Keratinocyte (primary cell): ENCODE results near the gene COL11A2. TPM values are rescaled to one million over a fixed set of nuclear protein-coding genes. Genes with fewer than 3 reads are reported as not detected.
A peak's percentile ranks its signal among the peaks of the same experiment; 100 is the strongest.

Source experiments
- DNase-seq: peaks from one replicate; pipeline ENCODE4 v3.0.0-alpha.2; 2011; ENCODE audit warnings: low read depth, missing footprints, low spot score
- FAIRE-seq: peaks from 2 replicates; lab custom pipeline; 2011; peaks lifted over from hg19 to GRCh38; lab: Jason Lieb, UNC
- H2AFZ ChIP-seq: 2 replicates; pipeline ENCODE4 v1.6.0; 2012; ENCODE audit warnings: low read length, control low read depth, inconsistent platforms; ENCODE audit not compliant: control insufficient read depth
- H3K27ac ChIP-seq: 2 replicates; pipeline ENCODE4 v1.5.1; 2011; ENCODE audit warnings: low read length; ENCODE audit not compliant: control insufficient read depth, insufficient read depth
- H3K27me3 ChIP-seq: 3 replicates; pipeline ENCODE4 v1.6.0; 2011; ENCODE audit warnings: low read length; ENCODE audit not compliant: control insufficient read depth, insufficient read depth; ENCODE audit errors: extremely low read depth
- H3K36me3 ChIP-seq, 2 experiments: 2 replicates in 1 of 2; 3 replicates in 1 of 2; pipeline ENCODE4 v1.5.1; 2011; ENCODE audit warnings: low read length in 2 of 2, mild to moderate bottlenecking in 1 of 2; ENCODE audit not compliant: control insufficient read depth in 2 of 2, insufficient read depth in 2 of 2; ENCODE audit errors: extremely low read depth in 1 of 2
- H3K4me1 ChIP-seq: 3 replicates; pipeline ENCODE4 v1.5.1; 2011; ENCODE audit warnings: low read length; ENCODE audit not compliant: control insufficient read depth, insufficient read depth; ENCODE audit errors: extremely low read depth
- H3K4me2 ChIP-seq: 3 replicates; pipeline ENCODE4 v1.6.0; 2011; ENCODE audit warnings: low read depth, low read length; ENCODE audit not compliant: control insufficient read depth, insufficient read depth; ENCODE audit errors: extremely low read depth
- H3K4me3 ChIP-seq, 3 experiments: fragments of 200-600 bp in 1 of 3; sonication (generic) in 1 of 3; 2 replicates in 2 of 3; 3 replicates in 1 of 3; pipeline ENCODE4 v1.5.1; 2011 to 2016; ENCODE audit warnings: low read length in 3 of 3, mild to moderate bottlenecking in 3 of 3, control low read depth in 2 of 3, inconsistent platforms in 1 of 3, low read depth in 1 of 3, mixed read lengths in 1 of 3, mixed run types in 1 of 3, moderate library complexity in 1 of 3; ENCODE audit not compliant: control insufficient read depth in 2 of 3, insufficient read depth in 2 of 3; ENCODE audit errors: extremely low read depth in 1 of 3
- H3K79me2 ChIP-seq: 2 replicates; pipeline ENCODE4 v1.6.0; 2012; ENCODE audit warnings: low read length; ENCODE audit not compliant: control insufficient read depth, insufficient read depth
- H3K9ac ChIP-seq: 3 replicates; pipeline ENCODE4 v1.6.0; 2011; ENCODE audit warnings: low read length; ENCODE audit not compliant: control insufficient read depth, insufficient read depth; ENCODE audit errors: extremely low read depth
- H3K9me1 ChIP-seq: 3 replicates; pipeline ENCODE4 v1.6.0; 2011; ENCODE audit warnings: low read length; ENCODE audit not compliant: control insufficient read depth, insufficient read depth; ENCODE audit errors: extremely low read depth
- H3K9me3 ChIP-seq: 2 replicates; pipeline ENCODE4 v1.5.1; 2012; ENCODE audit warnings: low read depth, low read length; ENCODE audit not compliant: control insufficient read depth
- H4K20me1 ChIP-seq: 3 replicates; pipeline ENCODE4 v1.6.0; 2011; ENCODE audit warnings: low read length; ENCODE audit not compliant: control insufficient read depth, insufficient read depth; ENCODE audit errors: extremely low read depth
- CTCF ChIP-seq, 3 experiments: IDR thresholded peaks in 1 of 3; conservative IDR thresholded peaks in 1 of 3; optimal IDR thresholded peaks in 1 of 3; 2 replicates in 2 of 3; 3 replicates in 1 of 3; pipeline versions ENCODE3 to v1.5.1; 2011; ENCODE audit warnings: low read length in 3 of 3, mild to moderate bottlenecking in 3 of 3, moderate library complexity in 2 of 3, control low read depth in 1 of 3, inconsistent platforms in 1 of 3; ENCODE audit not compliant: insufficient read depth in 2 of 3; ENCODE audit errors: extremely low read depth in 1 of 3
- EZH2 ChIP-seq: IDR thresholded peaks from one replicate; pipeline ENCODE4 v1.6.1; 2012; ENCODE audit warnings: inconsistent platforms, mild to moderate bottlenecking, low read length, moderate library complexity
- dilution Hi-C: fragments of 300-500 bp; cut with MboI; formaldehyde crosslinking; loops from one replicate; pipeline ENCODE4 v1.7.0; 2020; ENCODE audit warnings: low sequenced_read_pairs; ENCODE audit not compliant: extremely low pct_ligation_motif_present
- polyA plus RNA-seq, 5 experiments: library from polyadenylated mRNA; depleted of rRNA in 3 of 5; stranded (reverse) in 3 of 5; stranded (forward) in 1 of 5; unstranded in 1 of 5; fragments of >200 nt; gene quantifications; 1 replicate in 1 of 5; 2 replicates in 3 of 5; 3 replicates in 1 of 5; pipeline versions ENCODE4 v1.2.1 to v1.2.3, GENCODE V29; 2011 to 2012; ENCODE audit warnings: missing spikeins in 2 of 5, low read depth in 1 of 5, low replicate concordance in 1 of 5

COL11A2 gene
- polyA plus RNA-seq, 1 donor (not counting 4 experiments of a cell fraction or from before 2014, with no cell fraction given), result 0.08 TPM

DNA sequence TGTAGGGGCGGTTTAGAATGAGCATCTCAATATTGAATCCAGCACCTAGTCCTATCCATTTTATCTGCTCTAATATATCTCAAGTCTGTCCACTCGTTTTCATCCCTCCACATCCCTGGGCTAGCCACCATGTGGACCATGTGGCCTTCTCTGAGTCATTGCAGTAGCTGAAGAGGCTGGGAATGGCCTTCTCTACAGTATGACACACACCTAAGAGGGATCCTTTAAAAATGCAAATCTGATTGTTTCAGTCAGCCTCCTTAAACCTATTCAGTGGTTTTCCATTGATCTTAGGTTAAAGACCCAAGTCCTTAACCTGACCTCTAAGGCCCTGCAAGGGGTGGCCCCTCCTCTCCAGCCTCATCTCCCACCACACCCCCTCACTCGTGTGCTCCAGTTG lies 25.4 kb upstream of the COL11A2 start:
- Histone ChIP-seq H3K36me3 (no peaks in the 10 kb centered on the region), H3K4me3 (no peak overlapping the region), H3K9me3 (no peaks in the 10 kb centered on the region), H3K9me1 (no peaks in the 10 kb centered on the region), H3K79me2 (no peaks in the 10 kb centered on the region), H3K4me2 (no peak overlapping the region), H3K9ac (no peak overlapping the region), H3K4me1 (peaks cover 25% of the 10 kb centered on the region), H2AFZ (no peak overlapping the region), H3K27ac (no peak overlapping the region), H3K27me3 (no peaks in the 10 kb centered on the region), H4K20me1 (no peaks in the 10 kb centered on the region)
- TF ChIP-seq CTCF (optimal IDR thresholded peaks at IDR 0.05 in 1 of 3, IDR thresholded peaks at IDR 0.05 in 1 of 3, conservative IDR thresholded peaks at IDR 0.05 in 1 of 3; ENCODE audit: extremely low read depth in 1 of 3, insufficient read depth in 2 of 3, low read length in 3 of 3) (no peak), EZH2 (no peak)
- no peak for FAIRE-seq
- DNase-seq, result no peak
- dilution Hi-C loops, result no loop called here

GRCh38 chr6:33217246-33217645 lies 25.0 kb upstream of the COL11A2 start:
- no peak overlapping the region for H3K27ac ChIP-seq
- peak overlapping the region; percentile 10 for H3K4me2 ChIP-seq
- no peaks in the 10 kb centered on the region for H3K36me3 ChIP-seq
- H3K9me1 ChIP-seq, result no peaks in the 10 kb centered on the region
- DNase-seq (no peak), FAIRE-seq (no peak)
- H3K9me3 ChIP-seq, result no peaks in the 10 kb centered on the region
- H4K20me1 ChIP-seq, result no peaks in the 10 kb centered on the region
- H3K79me2 ChIP-seq, result no peaks in the 10 kb centered on the region
- H3K4me3 ChIP-seq, result no peak overlapping the region
- dilution Hi-C loops, result no loop called here
- H2AFZ ChIP-seq, result no peak overlapping the region
- TF ChIP-seq EZH2, result no peak
- no peak for TF ChIP-seq CTCF (optimal IDR thresholded peaks at IDR 0.05 in 1 of 3, IDR thresholded peaks at IDR 0.05 in 1 of 3, conservative IDR thresholded peaks at IDR 0.05 in 1 of 3; ENCODE audit: extremely low read depth in 1 of 3, insufficient read depth in 2 of 3, low read length in 3 of 3)
- no peaks in the 10 kb centered on the region for H3K27me3 ChIP-seq
- peaks cover 28% of the 10 kb centered on the region for H3K4me1 ChIP-seq
- H3K9ac ChIP-seq, result no peak overlapping the region
